OCI-LY7 (cell line): ENCODE data around the gene CORIN. TPM values are rescaled to one million over a fixed set of nuclear protein-coding genes. Genes with fewer than 3 reads are reported as not detected.

Source experiments
- BruUV-seq: library from RNA; stranded (reverse); fragments of 400-500 nt; replicated peaks from 2 replicates; lab custom pipeline; 2021; lab: Mats Ljungman, UMichigan
- CTCF ChIA-PET: fragments of 300-600 bp; sonication (Branson Sonifier 250); formaldehyde crosslinking; loops from one replicate; lab custom pipeline; 2022; ENCODE audit warnings: antibody characterized with exemption; ENCODE audit not compliant: unreplicated experiment; lab: Charles Lee
- POLR2A ChIA-PET: fragments of 300-600 bp; sonication (Branson Sonifier 250); formaldehyde crosslinking; loops from one replicate; lab custom pipeline; 2022; ENCODE audit warnings: antibody characterized with exemption; lab: Charles Lee
- DNase-seq: peaks from one replicate; pipeline ENCODE4 v3.0.0-alpha.2; 2015; ENCODE audit warnings: low spot score
- H2AFZ ChIP-seq: fragments of 200-600 bp; sonication (generic), shearing (Covaris generic); 2 replicates; pipeline ENCODE4 v1.6.1; 2014; ENCODE audit warnings: mild to moderate bottlenecking, antibody characterized with exemption, low read length, moderate library complexity
- H3K27ac ChIP-seq: fragments of 200-600 bp; sonication (generic); 2 replicates; pipeline ENCODE4 v1.5.1; 2014; ENCODE audit warnings: mixed run types, low read depth, mild to moderate bottlenecking, moderate library complexity, low read length, inconsistent platforms; ENCODE audit not compliant: poor library complexity, severe bottlenecking
- H3K36me3 ChIP-seq: fragments of 200-600 bp; sonication (generic); 2 replicates; pipeline ENCODE4 v1.6.1; 2014; ENCODE audit warnings: mild to moderate bottlenecking, antibody characterized with exemption, low read length, moderate library complexity, mixed read lengths; ENCODE audit not compliant: insufficient read depth
- H3K4me1 ChIP-seq: fragments of 200-600 bp; sonication (generic); 2 replicates; pipeline ENCODE4 v1.5.1; 2014; ENCODE audit warnings: mild to moderate bottlenecking, low read length; ENCODE audit not compliant: insufficient read depth, poor library complexity, severe bottlenecking
- H3K4me2 ChIP-seq: fragments of 200-600 bp; sonication (generic); 2 replicates; pipeline ENCODE4 v1.6.1; 2014; ENCODE audit warnings: mild to moderate bottlenecking, low read length
- H3K4me3 ChIP-seq: fragments of 200-600 bp; sonication (generic); 2 replicates; pipeline ENCODE4 v1.5.1; 2014; ENCODE audit warnings: mild to moderate bottlenecking, low read depth, low read length; ENCODE audit not compliant: poor library complexity, severe bottlenecking
- H3K79me2 ChIP-seq: fragments of 200-600 bp; sonication (generic); 2 replicates; pipeline ENCODE4 v1.6.1; 2016; ENCODE audit warnings: low read depth, mild to moderate bottlenecking, low read length, moderate library complexity, mixed read lengths; ENCODE audit not compliant: insufficient read depth
- H3K9me2 ChIP-seq: fragments of 200-600 bp; sonication (generic); 2 replicates; pipeline ENCODE4 v1.6.1; 2016; ENCODE audit warnings: mild to moderate bottlenecking, low read length, mixed read lengths; ENCODE audit not compliant: insufficient read depth
- H3K9me3 ChIP-seq: fragments of 200-600 bp; sonication (generic); 2 replicates; pipeline ENCODE4 v1.6.1; 2014; ENCODE audit warnings: mild to moderate bottlenecking, mixed run types, low read length, mixed read lengths
- H4K20me1 ChIP-seq: fragments of 200-600 bp; sonication (generic); 2 replicates; pipeline ENCODE4 v1.6.1; 2014; ENCODE audit warnings: mild to moderate bottlenecking, antibody characterized with exemption, low read length, moderate library complexity, mixed read lengths; ENCODE audit not compliant: insufficient read depth
- CTCF ChIP-seq: fragments of 200-600 bp; sonication (generic); conservative IDR thresholded peaks from 2 replicates; pipeline ENCODE4 v1.5.1; 2014; ENCODE audit warnings: mild to moderate bottlenecking, antibody characterized with exemption, low read length, moderate library complexity, mixed read lengths
- EZH2phosphoT487 ChIP-seq: fragments of 200-600 bp; sonication (generic); IDR thresholded peaks from 2 replicates; pipeline ENCODE4 v1.6.1; 2018; ENCODE audit warnings: low read depth, borderline replicate concordance, mild to moderate bottlenecking, mixed run types, antibody characterized with exemption, low read length, moderate library complexity, mixed read lengths
- intact Hi-C: fragments of 100-400 bp; cut with micrococcal nuclease; formaldehyde crosslinking; loops from one replicate; pipeline ENCODE4 v1.10.0; 2022; ENCODE audit not compliant: unreplicated experiment
- total RNA-seq, 2 experiments: library from RNA; depleted of rRNA in 1 of 2; stranded (reverse); fragments of >200 nt in 1 of 2; shearing (Covaris generic) in 1 of 2; gene quantifications; 2 replicates each; pipeline ENCODE4 v1.2.3, GENCODE V29; 2014 to 2022

Gene CORIN
- total RNA-seq, 2 experiments from 2014 or later: 0.40 TPM; not detected in 1

- Histone ChIP-seq H3K9me2 (no peaks in the 10 kb centered on the region), H2AFZ (no peak overlapping the region), H3K36me3 (no peaks in the 10 kb centered on the region), H3K4me3 (no peak overlapping the region), H4K20me1 (no peaks in the 10 kb centered on the region), H3K27ac (no peak overlapping the region), H3K79me2 (no peaks in the 10 kb centered on the region), H3K4me2 (no peak overlapping the region), H3K9me3 (no peaks in the 10 kb centered on the region), H3K4me1 (no peaks in the 10 kb centered on the region)
- POLR2A ChIA-PET: no interaction called here
- TF ChIP-seq CTCF: no peak
- no peak for TF ChIP-seq EZH2phosphoT487
- CTCF ChIA-PET: no interaction called here
- intact Hi-C loops: no loop called here
- DNase-seq: no peak
- no TSS peak for BruUV-seq
These were observed 182.7 kb downstream of the CORIN start for GRCh38 chr4:47654972-47655693.

- Histone ChIP-seq H3K9me2 (no peaks in the 10 kb centered on the region), H3K9me3 (no peaks in the 10 kb centered on the region), H3K79me2 (no peaks in the 10 kb centered on the region), H3K4me1 (no peaks in the 10 kb centered on the region), H4K20me1 (no peaks in the 10 kb centered on the region), H3K4me2 (no peak overlapping the region), H2AFZ (no peak overlapping the region), H3K36me3 (no peaks in the 10 kb centered on the region), H3K27ac (no peak overlapping the region), H3K4me3 (no peak overlapping the region)
- DNase-seq: no peak
- no TSS peak for BruUV-seq
- TF ChIP-seq CTCF: no peak
- TF ChIP-seq EZH2phosphoT487: no peak
- POLR2A ChIA-PET: interaction anchor here (0.7 kb wide), 1 partner anchor 127 kb away, joined by 3 read pairs; no protein-coding TSS in a partner anchor
- CTCF ChIA-PET: no interaction called here
- intact Hi-C loops: no loop called here
These were observed 185.8 kb downstream of the CORIN start for GRCh38 chr4:47652092-47652491.

GRCh38 chr4:47651231-47651630, 186.6 kb downstream of the CORIN start:
- no TSS peak for BruUV-seq
- Histone ChIP-seq H3K36me3 (no peaks in the 10 kb centered on the region), H3K9me3 (no peaks in the 10 kb centered on the region), H3K79me2 (no peaks in the 10 kb centered on the region), H2AFZ (no peak overlapping the region), H3K4me1 (no peaks in the 10 kb centered on the region), H3K27ac (no peak overlapping the region), H3K4me2 (no peak overlapping the region), H4K20me1 (no peaks in the 10 kb centered on the region), H3K9me2 (no peaks in the 10 kb centered on the region), H3K4me3 (no peak overlapping the region)
- ChIA-PET CTCF (no interaction called here), POLR2A (interaction anchor here (0.9 to 1.3 kb wide), 2 partner anchors 189 to 230 kb away, joined by 4 read pairs; no protein-coding TSS in a partner anchor)
- TF ChIP-seq CTCF (no peak), EZH2phosphoT487 (no peak)
- intact Hi-C loops: no loop called here
- DNase-seq: no peak
